ENCODE data around the gene UHRF1.

DNA sequence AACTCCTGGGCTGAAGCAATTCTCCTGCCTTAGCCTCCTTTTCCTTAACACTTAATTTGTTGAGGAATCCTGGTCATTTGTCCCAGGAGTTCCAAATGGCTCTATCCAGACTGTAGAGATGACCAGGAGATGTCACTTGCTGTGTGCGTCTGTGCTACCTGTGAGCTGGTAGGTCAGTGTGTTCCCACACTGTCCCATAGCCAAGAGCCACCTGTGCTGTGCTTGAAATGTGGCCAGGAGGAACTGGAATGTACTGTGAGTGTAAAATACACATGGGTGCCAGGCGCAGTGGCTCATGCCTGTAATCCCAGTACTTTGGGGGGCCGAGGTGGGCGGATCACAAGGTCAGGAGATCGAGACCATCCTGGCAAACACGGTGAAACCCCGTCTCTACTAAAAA lies 30.2 kb downstream of the UHRF1 start:
- TF ChIP-seq POLR2A (IDR thresholded peaks at IDR 0.05): no peak
- TF ChIP-seq, protein P1, sequence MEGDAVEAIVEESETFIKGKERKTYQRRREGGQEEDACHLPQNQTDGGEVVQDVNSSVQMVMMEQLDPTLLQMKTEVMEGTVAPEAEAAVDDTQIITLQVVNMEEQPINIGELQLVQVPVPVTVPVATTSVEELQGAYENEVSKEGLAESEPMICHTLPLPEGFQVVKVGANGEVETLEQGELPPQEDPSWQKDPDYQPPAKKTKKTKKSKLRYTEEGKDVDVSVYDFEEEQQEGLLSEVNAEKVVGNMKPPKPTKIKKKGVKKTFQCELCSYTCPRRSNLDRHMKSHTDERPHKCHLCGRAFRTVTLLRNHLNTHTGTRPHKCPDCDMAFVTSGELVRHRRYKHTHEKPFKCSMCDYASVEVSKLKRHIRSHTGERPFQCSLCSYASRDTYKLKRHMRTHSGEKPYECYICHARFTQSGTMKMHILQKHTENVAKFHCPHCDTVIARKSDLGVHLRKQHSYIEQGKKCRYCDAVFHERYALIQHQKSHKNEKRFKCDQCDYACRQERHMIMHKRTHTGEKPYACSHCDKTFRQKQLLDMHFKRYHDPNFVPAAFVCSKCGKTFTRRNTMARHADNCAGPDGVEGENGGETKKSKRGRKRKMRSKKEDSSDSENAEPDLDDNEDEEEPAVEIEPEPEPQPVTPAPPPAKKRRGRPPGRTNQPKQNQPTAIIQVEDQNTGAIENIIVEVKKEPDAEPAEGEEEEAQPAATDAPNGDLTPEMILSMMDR (IDR thresholded peaks at IDR 0.05): no peak
